Mesenchymal stem cell (in vitro differentiated cells and primary cell): ENCODE data around the gene KSR1.
"Not testable (repeated sequence)": the region's sequence is repeated elsewhere in the genome, so short reads cannot be mapped to it uniquely, and the experiment has no call there.

Source experiments
- DNase-seq: peaks from one replicate; pipeline ENCODE4 v3.0.0-alpha.2; 2013
- H2AFZ ChIP-seq: one replicate; pipeline ENCODE4 v1.6.1; 2013; ENCODE audit warnings: low read depth, mild to moderate bottlenecking, control low read depth, inconsistent platforms, low read length, moderate library complexity
- H2AK5ac ChIP-seq: 2 replicates; pipeline ENCODE4 v1.6.1; 2013; ENCODE audit warnings: low read length, moderate library complexity, mild to moderate bottlenecking, inconsistent platforms; ENCODE audit not compliant: severe bottlenecking
- H2BK120ac ChIP-seq: one replicate; pipeline ENCODE4 v1.6.1; 2013; ENCODE audit warnings: low read depth, mild to moderate bottlenecking, inconsistent platforms, low read length, moderate library complexity
- H2BK12ac ChIP-seq, 2 experiments: one replicate each; pipeline ENCODE4 v1.6.1; 2013; ENCODE audit warnings: inconsistent platforms in 2 of 2, low read length in 2 of 2, mild to moderate bottlenecking in 2 of 2, moderate library complexity in 2 of 2, control low read depth in 1 of 2
- H2BK15ac ChIP-seq: one replicate; pipeline ENCODE4 v1.6.1; 2013; ENCODE audit warnings: mild to moderate bottlenecking, low read depth, inconsistent platforms; ENCODE audit not compliant: poor library complexity, severe bottlenecking
- H2BK5ac ChIP-seq: 2 replicates; pipeline ENCODE4 v1.6.1; 2013; ENCODE audit warnings: low read depth, mild to moderate bottlenecking, low read length, control low read depth, inconsistent platforms; ENCODE audit not compliant: poor library complexity, severe bottlenecking
- H3K14ac ChIP-seq, 2 experiments: one replicate each; pipeline ENCODE4 v1.6.1; 2013; ENCODE audit warnings: inconsistent platforms in 2 of 2, low read length in 2 of 2, control low read depth in 1 of 2, mild to moderate bottlenecking in 1 of 2, moderate library complexity in 1 of 2
- H3K18ac ChIP-seq, 2 experiments: one replicate each; pipeline ENCODE4 v1.6.1; 2013; ENCODE audit warnings: inconsistent platforms in 2 of 2, low read length in 2 of 2, control low read depth in 1 of 2, low read depth in 1 of 2, mild to moderate bottlenecking in 1 of 2
- H3K23ac ChIP-seq, 2 experiments: one replicate each; pipeline ENCODE4 v1.6.1; 2013; ENCODE audit warnings: inconsistent platforms in 2 of 2, low read length in 2 of 2, mild to moderate bottlenecking in 2 of 2, moderate library complexity in 2 of 2, control low read depth in 1 of 2
- H3K27ac ChIP-seq: 2 replicates; pipeline ENCODE4 v1.5.1; 2013; ENCODE audit warnings: mild to moderate bottlenecking, moderate library complexity, low read length, control low read depth, inconsistent platforms; ENCODE audit not compliant: poor library complexity, severe bottlenecking
- H3K27me3 ChIP-seq, 2 experiments: 2 replicates each; pipeline versions ENCODE4 v1.6.1 to v1.7.0; 2013; ENCODE audit warnings: low read length in 2 of 2, mild to moderate bottlenecking in 2 of 2, moderate library complexity in 2 of 2, control low read depth in 1 of 2, inconsistent platforms in 1 of 2; ENCODE audit not compliant: control insufficient read depth in 1 of 2, insufficient read depth in 1 of 2
- H3K36me3 ChIP-seq, 2 experiments: 2 replicates each; pipeline versions ENCODE4 v1.6.1 to v1.7.0; 2013; ENCODE audit warnings: low read length in 2 of 2, control low read depth in 1 of 2, inconsistent platforms in 1 of 2, low read depth in 1 of 2, mild to moderate bottlenecking in 1 of 2; ENCODE audit not compliant: insufficient read depth in 2 of 2, control insufficient read depth in 1 of 2
- H3K4ac ChIP-seq, 2 experiments: one replicate each; pipeline ENCODE4 v1.6.1; 2013; ENCODE audit warnings: inconsistent platforms in 2 of 2, low read length in 2 of 2, mild to moderate bottlenecking in 2 of 2, moderate library complexity in 2 of 2, control low read depth in 1 of 2, low read depth in 1 of 2
- H3K4me1 ChIP-seq: 2 replicates; pipeline ENCODE4 v1.6.1; 2013; ENCODE audit warnings: low read depth, low read length, control low read depth; ENCODE audit not compliant: control insufficient read depth, insufficient read depth
- H3K4me2 ChIP-seq: 2 replicates; pipeline ENCODE4 v1.6.1; 2013; ENCODE audit warnings: low read length, mild to moderate bottlenecking, inconsistent platforms; ENCODE audit not compliant: poor library complexity, severe bottlenecking
- H3K4me3 ChIP-seq, 2 experiments: 2 replicates each; pipeline versions ENCODE4 v1.5.1 to v1.7.0; 2013; ENCODE audit warnings: low read length in 2 of 2, mild to moderate bottlenecking in 2 of 2, control low read depth in 1 of 2, low read depth in 1 of 2; ENCODE audit not compliant: insufficient read depth in 1 of 2
- H3K79me1 ChIP-seq: replicated peaks from 2 replicates; pipeline ENCODE4 v1.6.1; 2013; ENCODE audit warnings: mild to moderate bottlenecking, control low read depth, low read length, inconsistent platforms; ENCODE audit not compliant: poor library complexity, severe bottlenecking
- H3K9ac ChIP-seq: 2 replicates; pipeline ENCODE4 v1.7.0; 2013; ENCODE audit warnings: mild to moderate bottlenecking, low read length, moderate library complexity
- H3K9me3 ChIP-seq: 2 replicates; pipeline ENCODE4 v1.7.0; 2013; ENCODE audit warnings: mild to moderate bottlenecking, low read length; ENCODE audit not compliant: control insufficient read depth
- H4K8ac ChIP-seq: one replicate; pipeline ENCODE4 v1.6.1; 2013; ENCODE audit warnings: inconsistent platforms, mild to moderate bottlenecking, low read length, moderate library complexity
- H4K91ac ChIP-seq: one replicate; pipeline ENCODE4 v1.6.1; 2013; ENCODE audit warnings: mild to moderate bottlenecking, low read length, inconsistent platforms
- WGBS: methylation state at CpG from one replicate; pipeline ENCODE4 v1.1.7; 2013; ENCODE audit warnings: mixed read lengths; 5-methylcytosine and 5-hydroxymethylcytosine counted together

Gene KSR1

GRCh38 chr17:27631897-27632725 lies 175.9 kb downstream of the KSR1 start:
- Histone ChIP-seq H2BK15ac (no peak overlapping the region), H2BK5ac (no peak overlapping the region)

GRCh38 chr17:27632766-27633165 lies 176.5 kb downstream of the KSR1 start:
- Histone ChIP-seq H3K4me1 (peaks cover 16% of the 10 kb centered on the region), H3K9ac (peak overlapping the region; percentile 57)
- H3K79me1 ChIP-seq, H3K18ac ChIP-seq, H2BK12ac ChIP-seq, DNase-seq, H3K4ac ChIP-seq, H2AFZ ChIP-seq, H3K9me3 ChIP-seq, H2BK120ac ChIP-seq, H2AK5ac ChIP-seq, H3K27me3 ChIP-seq, H4K91ac ChIP-seq, H3K4me3 ChIP-seq, H3K27ac ChIP-seq, H3K36me3 ChIP-seq, H3K4me2 ChIP-seq, H4K8ac ChIP-seq, H2BK15ac ChIP-seq, H3K23ac ChIP-seq, H3K14ac ChIP-seq, H2BK5ac ChIP-seq: not testable (repeated sequence)
- WGBS = 80% methylated on average over 9 of the region's 9 CpGs

More at GRCh38 chr17:27631897-27632725, 175.9 kb downstream of the KSR1 start:
- H2AK5ac ChIP-seq = no peak overlapping the region
- H4K8ac ChIP-seq = no peak overlapping the region
- H3K4me2 ChIP-seq = no peak overlapping the region
- H2AFZ ChIP-seq = no peak overlapping the region
- no peak overlapping the region for H2BK120ac ChIP-seq
- no peak overlapping the region for H4K91ac ChIP-seq
- WGBS = 86% methylated on average over 11 of the region's 11 CpGs
- no peak overlapping the region for H3K23ac ChIP-seq
- no peak overlapping the region for H3K18ac ChIP-seq
- no peaks in the 10 kb centered on the region for H3K9me3 ChIP-seq
- H3K4me1 ChIP-seq = peaks cover 16% of the 10 kb centered on the region
- H3K36me3 ChIP-seq = peaks cover 0 to 3% of the 10 kb centered on the region in 2 experiments
- no peak overlapping the region for H3K14ac ChIP-seq
- no peaks in the 10 kb centered on the region for H3K27me3 ChIP-seq
- H3K4ac ChIP-seq = no peak overlapping the region
- H3K9ac ChIP-seq = peak overlapping the region; percentile 57
- H3K27ac ChIP-seq = no peak overlapping the region
- H2BK12ac ChIP-seq = no peak overlapping the region
- no peak overlapping the region for H3K4me3 ChIP-seq
- no peaks in the 10 kb centered on the region for H3K79me1 ChIP-seq
- no peak for DNase-seq

- H3K4me1 ChIP-seq = peaks cover 16% of the 10 kb centered on the region
- H3K14ac ChIP-seq = peak overlapping the region in 1 of 2 experiments; percentile 79
- no peak overlapping the region for H3K4me3 ChIP-seq
- H2BK12ac ChIP-seq = no peak overlapping the region
- H2BK120ac ChIP-seq = no peak overlapping the region
- no peak overlapping the region for H3K4ac ChIP-seq
- WGBS = 80% methylated on average over 13 of the region's 14 CpGs
- H3K27me3 ChIP-seq = no peaks in the 10 kb centered on the region
- H4K8ac ChIP-seq = no peak overlapping the region
- H2BK5ac ChIP-seq = no peak overlapping the region
- H3K36me3 ChIP-seq = no peaks in the 10 kb centered on the region
- H3K9me3 ChIP-seq = no peaks in the 10 kb centered on the region
- H3K27ac ChIP-seq = no peak overlapping the region
- DNase-seq = peak; percentile 30
- no peak overlapping the region for H4K91ac ChIP-seq
- no peak overlapping the region for H3K4me2 ChIP-seq
- H2AK5ac ChIP-seq = no peak overlapping the region
- H2AFZ ChIP-seq = no peak overlapping the region
- peak overlapping the region in 1 of 2 experiments; percentile 56 for H3K23ac ChIP-seq
- peak overlapping the region in 1 of 2 experiments; percentile 4 for H3K18ac ChIP-seq
- no peak overlapping the region for H3K9ac ChIP-seq
- H2BK15ac ChIP-seq = no peak overlapping the region
- no peaks in the 10 kb centered on the region for H3K79me1 ChIP-seq
Observed at GRCh38 chr17:27633312-27634025, 177.2 kb downstream of the KSR1 start.

GRCh38 chr17:27634026-27634335 lies 177.7 kb downstream of the KSR1 start:
- no peak overlapping the region for H2AK5ac ChIP-seq
- no peak overlapping the region for H2BK15ac ChIP-seq
- H3K27ac ChIP-seq = no peak overlapping the region

More at GRCh38 chr17:27634026-27634335, 177.7 kb downstream of the KSR1 start:
- no peak overlapping the region for H4K91ac ChIP-seq
- H3K4ac ChIP-seq = no peak overlapping the region
- H3K4me3 ChIP-seq = no peak overlapping the region
- H3K18ac ChIP-seq = no peak overlapping the region
- no peak overlapping the region for H3K23ac ChIP-seq
- H3K4me2 ChIP-seq = no peak overlapping the region
- H3K36me3 ChIP-seq = no peaks in the 10 kb centered on the region
- no peak overlapping the region for H2AFZ ChIP-seq
- peaks cover 16% of the 10 kb centered on the region for H3K4me1 ChIP-seq
- DNase-seq = no peak
- H3K9me3 ChIP-seq = no peaks in the 10 kb centered on the region
- no peak overlapping the region for H2BK12ac ChIP-seq
- H3K79me1 ChIP-seq = no peaks in the 10 kb centered on the region
- H3K9ac ChIP-seq = no peak overlapping the region
- H3K14ac ChIP-seq = no peak overlapping the region
- H4K8ac ChIP-seq = no peak overlapping the region
- H2BK5ac ChIP-seq = no peak overlapping the region
- H3K27me3 ChIP-seq = no peaks in the 10 kb centered on the region
- 75% methylated on average over 1 of the region's 1 CpG for WGBS
- H2BK120ac ChIP-seq = no peak overlapping the region
